Measurements from ENCODE around the gene PXDC1. TPM values are rescaled to one million over a fixed set of nuclear protein-coding genes. Genes with fewer than 3 reads are reported as not detected.

PXDC1 gene
- total RNA-seq, 4 donors from 2014 or later, result 106 to 205 (median 122) TPM

Small RNA genes within 50 kb of the gene (small RNA-seq; reads per million reads assigned to genes)
- gene AL033523.1, result not detected

Other genes starting within 250 kb of the PXDC1 start
- gene FAM50B, start 97.7 kb upstream of the PXDC1 start, total RNA-seq, result 10 to 100 TPM in 1 of 4 donors, 1 to 10 TPM in 3; 5.6 to 11.7 (median 6.7) TPM

Measured in omental fat pad (tissue), 4 donors.